ENCODE results near the gene ETNK2. TPM values are rescaled to one million over a fixed set of nuclear protein-coding genes. Genes with fewer than 3 reads are reported as not detected.

Gene ETNK2
- total and polyA plus RNA-seq, 2 of the 13 experiments (the other 11 are each of a cell fraction or from before 2014, with no cell fraction given): 15.5 to 42.8 TPM

DNA sequence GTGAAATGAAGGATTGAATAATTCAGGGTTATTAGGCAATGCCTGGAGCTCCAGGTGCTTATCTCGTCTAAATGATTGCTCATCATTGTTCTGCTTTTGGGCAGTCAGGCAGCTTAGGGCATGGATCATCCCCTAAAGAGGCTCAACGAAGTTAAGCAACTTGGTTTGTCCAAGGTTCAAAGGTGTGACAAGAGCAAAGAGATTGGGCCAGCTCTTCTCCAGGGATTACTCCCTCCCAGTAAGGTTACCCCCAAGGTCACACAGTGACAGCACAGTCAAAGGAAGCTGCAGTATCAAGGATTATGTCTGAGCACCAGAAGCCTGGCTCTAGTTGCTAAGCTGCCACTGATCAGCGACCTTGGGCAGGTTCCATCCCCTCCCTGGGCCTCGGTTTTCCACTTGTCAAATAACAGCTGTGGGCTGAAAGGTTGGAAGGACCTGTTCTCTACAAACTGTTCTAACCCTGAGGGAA lies 6.8 kb downstream of the ETNK2 start (continued):
- TF ChIP-seq HDAC2 (CRISPR knock-in tag; IDR thresholded peaks at IDR 0.05) (peak; percentile 96), ZNF891 (CRISPR knock-in tag; IDR thresholded peaks at IDR 0.05) (no peak), ZNF317 (CRISPR knock-in tag; IDR thresholded peaks at IDR 0.05) (0 out of 2 replicates have a peak, but pooled peaks have one; percentile 16), ZNF30 (CRISPR knock-in tag; IDR thresholded peaks at IDR 0.05) (no peak), ADNP (CRISPR knock-in tag; IDR thresholded peaks at IDR 0.05) (no peak), NAIF1 (CRISPR knock-in tag; IDR thresholded peaks at IDR 0.05; ENCODE audit: borderline replicate concordance) (no peak), ZNF232 (CRISPR knock-in tag; IDR thresholded peaks at IDR 0.05; ENCODE audit: borderline replicate concordance) (no peak), THAP7 (CRISPR knock-in tag; IDR thresholded peaks at IDR 0.05) (no peak), ZNF879 (CRISPR knock-in tag; IDR thresholded peaks at IDR 0.05) (no peak), NFATC3 (CRISPR knock-in tag; IDR thresholded peaks at IDR 0.05) (no peak), ELF1 (CRISPR knock-in tag; IDR thresholded peaks at IDR 0.05) (0 out of 2 replicates have a peak, but pooled peaks have one; percentile 26), MAFF (IDR thresholded peaks at IDR 0.05; ENCODE audit: low read depth, low read length) (peak; percentile 38; the same call in 1 of the 2 replicates), ZNF737 (CRISPR knock-in tag; IDR thresholded peaks at IDR 0.05; ENCODE audit: borderline replicate concordance) (no peak; the same call in 1 of the 2 replicates), GLMP (CRISPR knock-in tag; IDR thresholded peaks at IDR 0.05; ENCODE audit: borderline replicate concordance) (no peak), ZFP36L1 (CRISPR knock-in tag; IDR thresholded peaks at IDR 0.05) (no peak), ELK4 (CRISPR knock-in tag; IDR thresholded peaks at IDR 0.05; ENCODE audit: borderline replicate concordance) (no peak), MTA1 (CRISPR knock-in tag; IDR thresholded peaks at IDR 0.05; ENCODE audit: borderline replicate concordance) (peak; percentile 89), GTF2F1 (IDR thresholded peaks at IDR 0.05; ENCODE audit: low read length) (no peak)
- TF ChIP-seq, protein P1, sequence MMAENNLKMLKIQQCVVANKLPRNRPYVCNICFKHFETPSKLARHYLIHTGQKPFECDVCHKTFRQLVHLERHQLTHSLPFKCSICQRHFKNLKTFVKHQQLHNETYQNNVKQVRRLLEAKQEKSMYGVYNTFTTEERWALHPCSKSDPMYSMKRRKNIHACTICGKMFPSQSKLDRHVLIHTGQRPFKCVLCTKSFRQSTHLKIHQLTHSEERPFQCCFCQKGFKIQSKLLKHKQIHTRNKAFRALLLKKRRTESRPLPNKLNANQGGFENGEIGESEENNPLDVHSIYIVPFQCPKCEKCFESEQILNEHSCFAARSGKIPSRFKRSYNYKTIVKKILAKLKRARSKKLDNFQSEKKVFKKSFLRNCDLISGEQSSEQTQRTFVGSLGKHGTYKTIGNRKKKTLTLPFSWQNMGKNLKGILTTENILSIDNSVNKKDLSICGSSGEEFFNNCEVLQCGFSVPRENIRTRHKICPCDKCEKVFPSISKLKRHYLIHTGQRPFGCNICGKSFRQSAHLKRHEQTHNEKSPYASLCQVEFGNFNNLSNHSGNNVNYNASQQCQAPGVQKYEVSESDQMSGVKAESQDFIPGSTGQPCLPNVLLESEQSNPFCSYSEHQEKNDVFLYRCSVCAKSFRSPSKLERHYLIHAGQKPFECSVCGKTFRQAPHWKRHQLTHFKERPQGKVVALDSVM (CRISPR knock-in tag; IDR thresholded peaks at IDR 0.05): no peak; the same call in 1 of the 2 replicates
- TF ChIP-seq, protein P2, sequence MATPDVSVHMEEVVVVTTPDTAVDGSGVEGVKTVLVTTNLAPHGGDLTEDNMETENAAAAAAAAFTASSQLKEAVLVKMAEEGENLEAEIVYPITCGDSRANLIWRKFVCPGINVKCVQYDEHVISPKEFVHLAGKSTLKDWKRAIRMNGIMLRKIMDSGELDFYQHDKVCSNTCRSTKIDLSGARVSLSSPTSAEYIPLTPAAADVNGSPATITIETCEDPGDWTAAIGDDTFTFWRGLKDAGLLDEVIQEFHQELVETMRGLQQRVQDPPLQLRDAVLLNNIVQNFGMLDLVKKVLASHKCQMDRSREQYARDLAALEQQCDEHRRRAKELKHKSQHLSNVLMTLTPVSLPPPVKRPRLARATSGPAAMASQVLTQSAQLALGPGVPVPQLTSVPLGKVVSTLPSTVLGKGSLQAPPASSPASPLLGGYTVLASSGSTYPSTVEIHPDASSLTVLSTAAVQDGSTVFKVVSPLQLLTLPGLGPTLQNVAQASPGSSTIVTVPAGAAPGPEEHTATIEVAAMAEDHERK (CRISPR knock-in tag; IDR thresholded peaks at IDR 0.05; ENCODE audit: low read depth): no peak
- TF ChIP-seq, protein P3, sequence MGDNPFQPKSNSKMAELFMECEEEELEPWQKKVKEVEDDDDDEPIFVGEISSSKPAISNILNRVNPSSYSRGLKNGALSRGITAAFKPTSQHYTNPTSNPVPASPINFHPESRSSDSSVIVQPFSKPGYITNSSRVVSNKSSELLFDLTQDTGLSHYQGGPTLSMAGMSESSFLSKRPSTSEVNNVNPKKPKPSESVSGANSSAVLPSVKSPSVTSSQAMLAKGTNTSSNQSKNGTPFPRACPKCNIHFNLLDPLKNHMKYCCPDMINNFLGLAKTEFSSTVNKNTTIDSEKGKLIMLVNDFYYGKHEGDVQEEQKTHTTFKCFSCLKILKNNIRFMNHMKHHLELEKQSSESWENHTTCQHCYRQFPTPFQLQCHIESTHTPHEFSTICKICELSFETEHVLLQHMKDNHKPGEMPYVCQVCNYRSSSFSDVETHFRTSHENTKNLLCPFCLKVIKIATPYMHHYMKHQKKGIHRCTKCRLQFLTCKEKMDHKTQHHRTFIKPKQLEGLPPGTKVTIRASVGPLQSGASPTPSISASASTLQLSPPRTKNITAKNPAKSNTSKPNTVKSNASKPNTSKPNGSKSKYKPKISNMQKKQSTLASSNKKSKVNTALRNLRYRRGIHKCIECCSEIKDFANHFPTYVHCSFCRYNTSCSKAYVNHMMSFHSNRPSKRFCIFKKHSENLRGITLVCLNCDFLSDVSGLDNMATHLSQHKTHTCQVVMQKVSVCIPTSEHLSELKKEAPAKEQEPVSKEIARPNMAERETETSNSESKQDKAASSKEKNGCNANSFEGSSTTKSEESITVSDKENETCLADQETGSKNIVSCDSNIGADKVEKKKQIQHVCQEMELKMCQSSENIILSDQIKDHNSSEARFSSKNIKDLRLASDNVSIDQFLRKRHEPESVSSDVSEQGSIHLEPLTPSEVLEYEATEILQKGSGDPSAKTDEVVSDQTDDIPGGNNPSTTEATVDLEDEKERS (CRISPR knock-in tag; IDR thresholded peaks at IDR 0.05): peak; percentile 71; the same call in 1 of the 2 replicates
